GM12878 (cell line): ENCODE measurements around the gene MARCHF10.

Source experiments
- ATF2 ChIP-seq: IDR thresholded peaks from 2 replicates; pipeline ENCODE4 v1.6.1; 2012; ENCODE audit warnings: low read length, inconsistent platforms
- BCL3 ChIP-seq: IDR thresholded peaks from 2 replicates; pipeline ENCODE4 v1.6.1; 2011; ENCODE audit warnings: borderline replicate concordance, low read depth, mild to moderate bottlenecking, moderate library complexity, low read length; ENCODE audit not compliant: insufficient read depth, poor library complexity, severe bottlenecking
- BHLHE40 ChIP-seq, 2 experiments: fragments of 450-650 bp in 1 of 2; IDR thresholded peaks; 2 replicates each; pipeline ENCODE4 v1.6.1; 2011 to 2017; ENCODE audit warnings: low read depth in 2 of 2, borderline replicate concordance in 1 of 2, improper control_type of control experiment in 1 of 2, low read length in 1 of 2, mild to moderate bottlenecking in 1 of 2
- EZH2 ChIP-seq: IDR thresholded peaks from 2 replicates; pipeline ENCODE4 v1.6.1; 2012; ENCODE audit warnings: low read depth, mild to moderate bottlenecking, control low read depth, inconsistent platforms, low read length, borderline replicate concordance; ENCODE audit not compliant: control insufficient read depth
- JUND ChIP-seq: IDR thresholded peaks from 2 replicates; pipeline ENCODE4 v1.6.1; 2012; ENCODE audit warnings: low read depth, mild to moderate bottlenecking, low read length, improper control_type of control experiment, moderate library complexity
- NFIC ChIP-seq: IDR thresholded peaks from 2 replicates; pipeline ENCODE4 v1.6.1; 2012; ENCODE audit warnings: low read depth, mild to moderate bottlenecking, inconsistent platforms, low read length, moderate library complexity
- POLR2A ChIP-seq: IDR thresholded peaks from 2 replicates; pipeline ENCODE4 v1.6.1; 2011; ENCODE audit warnings: low read depth, mild to moderate bottlenecking, low read length
- POLR2AphosphoS5 ChIP-seq: IDR thresholded peaks from 2 replicates; pipeline ENCODE4 v1.6.1; 2011; ENCODE audit warnings: mild to moderate bottlenecking, low read length, inconsistent platforms
- ZNF274 ChIP-seq: IDR thresholded peaks from one replicate; pipeline ENCODE4 v1.8.0; 2011; ENCODE audit not compliant: insufficient read length, insufficient read depth
- TF ChIP-seq, protein P1 (sequence below), 3 experiments: IDR thresholded peaks in 2 of 3; conservative IDR thresholded peaks in 1 of 3; 2 replicates each; pipeline ENCODE4 v1.5.1; 2011; ENCODE audit warnings: low read depth in 3 of 3, low read length in 3 of 3, mild to moderate bottlenecking in 3 of 3, control low read depth in 2 of 3, moderate library complexity in 2 of 3, inconsistent platforms in 1 of 3, mixed read lengths in 1 of 3; ENCODE audit not compliant: control insufficient read depth in 2 of 3, insufficient read depth in 1 of 3; ENCODE audit errors: extremely low read depth in 1 of 3
- TF ChIP-seq, protein P2 (sequence below): IDR thresholded peaks from 2 replicates; pipeline ENCODE4 v1.6.1; 2011; ENCODE audit warnings: low read depth, mild to moderate bottlenecking, low read length, moderate library complexity, borderline replicate concordance; ENCODE audit errors: extremely low read depth
- TF ChIP-seq, protein P3 (sequence below): IDR thresholded peaks from 2 replicates; pipeline ENCODE4 v1.6.1; 2012; ENCODE audit warnings: mild to moderate bottlenecking, low read depth, low read length

- TF ChIP-seq, protein P1, sequence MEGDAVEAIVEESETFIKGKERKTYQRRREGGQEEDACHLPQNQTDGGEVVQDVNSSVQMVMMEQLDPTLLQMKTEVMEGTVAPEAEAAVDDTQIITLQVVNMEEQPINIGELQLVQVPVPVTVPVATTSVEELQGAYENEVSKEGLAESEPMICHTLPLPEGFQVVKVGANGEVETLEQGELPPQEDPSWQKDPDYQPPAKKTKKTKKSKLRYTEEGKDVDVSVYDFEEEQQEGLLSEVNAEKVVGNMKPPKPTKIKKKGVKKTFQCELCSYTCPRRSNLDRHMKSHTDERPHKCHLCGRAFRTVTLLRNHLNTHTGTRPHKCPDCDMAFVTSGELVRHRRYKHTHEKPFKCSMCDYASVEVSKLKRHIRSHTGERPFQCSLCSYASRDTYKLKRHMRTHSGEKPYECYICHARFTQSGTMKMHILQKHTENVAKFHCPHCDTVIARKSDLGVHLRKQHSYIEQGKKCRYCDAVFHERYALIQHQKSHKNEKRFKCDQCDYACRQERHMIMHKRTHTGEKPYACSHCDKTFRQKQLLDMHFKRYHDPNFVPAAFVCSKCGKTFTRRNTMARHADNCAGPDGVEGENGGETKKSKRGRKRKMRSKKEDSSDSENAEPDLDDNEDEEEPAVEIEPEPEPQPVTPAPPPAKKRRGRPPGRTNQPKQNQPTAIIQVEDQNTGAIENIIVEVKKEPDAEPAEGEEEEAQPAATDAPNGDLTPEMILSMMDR (IDR thresholded peaks at IDR 0.05 in 2 of 3, conservative IDR thresholded peaks at IDR 0.05 in 1 of 3; ENCODE audit: control insufficient read depth in 2 of 3, extremely low read depth in 1 of 3, insufficient read depth in 1 of 3, low read depth in 3 of 3, low read length in 3 of 3) = no peak
- TF ChIP-seq, protein P2, sequence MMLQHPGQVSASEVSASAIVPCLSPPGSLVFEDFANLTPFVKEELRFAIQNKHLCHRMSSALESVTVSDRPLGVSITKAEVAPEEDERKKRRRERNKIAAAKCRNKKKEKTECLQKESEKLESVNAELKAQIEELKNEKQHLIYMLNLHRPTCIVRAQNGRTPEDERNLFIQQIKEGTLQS = no peak
- TF ChIP-seq EZH2 (no peak), POLR2AphosphoS5 (no peak), ATF2 (no peak), JUND (no peak), POLR2A (no peak), ZNF274 (no peak), BHLHE40 (IDR thresholded peaks at IDR 0.05; ENCODE audit: borderline replicate concordance in 1 of 2, low read depth in 2 of 2, low read length in 1 of 2) (no peak), NFIC (no peak), BCL3 (no peak)
- TF ChIP-seq, protein P3, sequence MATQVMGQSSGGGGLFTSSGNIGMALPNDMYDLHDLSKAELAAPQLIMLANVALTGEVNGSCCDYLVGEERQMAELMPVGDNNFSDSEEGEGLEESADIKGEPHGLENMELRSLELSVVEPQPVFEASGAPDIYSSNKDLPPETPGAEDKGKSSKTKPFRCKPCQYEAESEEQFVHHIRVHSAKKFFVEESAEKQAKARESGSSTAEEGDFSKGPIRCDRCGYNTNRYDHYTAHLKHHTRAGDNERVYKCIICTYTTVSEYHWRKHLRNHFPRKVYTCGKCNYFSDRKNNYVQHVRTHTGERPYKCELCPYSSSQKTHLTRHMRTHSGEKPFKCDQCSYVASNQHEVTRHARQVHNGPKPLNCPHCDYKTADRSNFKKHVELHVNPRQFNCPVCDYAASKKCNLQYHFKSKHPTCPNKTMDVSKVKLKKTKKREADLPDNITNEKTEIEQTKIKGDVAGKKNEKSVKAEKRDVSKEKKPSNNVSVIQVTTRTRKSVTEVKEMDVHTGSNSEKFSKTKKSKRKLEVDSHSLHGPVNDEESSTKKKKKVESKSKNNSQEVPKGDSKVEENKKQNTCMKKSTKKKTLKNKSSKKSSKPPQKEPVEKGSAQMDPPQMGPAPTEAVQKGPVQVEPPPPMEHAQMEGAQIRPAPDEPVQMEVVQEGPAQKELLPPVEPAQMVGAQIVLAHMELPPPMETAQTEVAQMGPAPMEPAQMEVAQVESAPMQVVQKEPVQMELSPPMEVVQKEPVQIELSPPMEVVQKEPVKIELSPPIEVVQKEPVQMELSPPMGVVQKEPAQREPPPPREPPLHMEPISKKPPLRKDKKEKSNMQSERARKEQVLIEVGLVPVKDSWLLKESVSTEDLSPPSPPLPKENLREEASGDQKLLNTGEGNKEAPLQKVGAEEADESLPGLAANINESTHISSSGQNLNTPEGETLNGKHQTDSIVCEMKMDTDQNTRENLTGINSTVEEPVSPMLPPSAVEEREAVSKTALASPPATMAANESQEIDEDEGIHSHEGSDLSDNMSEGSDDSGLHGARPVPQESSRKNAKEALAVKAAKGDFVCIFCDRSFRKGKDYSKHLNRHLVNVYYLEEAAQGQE = no peak
Measured at GRCh38 chr17:62668091-62668804, 139.9 kb downstream of the MARCHF10 start.
